WTC11 (cell line): ENCODE results near the gene MKX. TPM values are rescaled to one million over a fixed set of nuclear protein-coding genes. Genes with fewer than 3 reads are reported as not detected.

Experiments
- ATAC-seq: fragments of 200-7000 bp; cut with Tn5 transposase; 2 replicates; pipeline ENCODE4 v1.10.0; 2021; ENCODE audit warnings: mild to moderate bottlenecking, moderate library complexity
- CTCF ChIA-PET: fragments of 300-600 bp; sonication (Branson Sonifier 250); formaldehyde crosslinking; loops from one replicate; lab custom pipeline; 2021; ENCODE audit warnings: antibody characterized with exemption; lab: Charles Lee
- POLR2A ChIA-PET: fragments of 350-600 bp; sonication (Branson Sonifier 250); formaldehyde crosslinking; loops from one replicate; lab custom pipeline; 2021; ENCODE audit warnings: antibody characterized with exemption; lab: Charles Lee
- DNase-seq: peaks from one replicate; pipeline ENCODE4 v3.0.0; 2021; ENCODE audit warnings: low spot score
- H3K27ac Mint-ChIP-seq: 2 replicates; pipeline ENCODE4 v1.8.0; 2021; ENCODE audit warnings: mixed read lengths
- H3K27me3 Mint-ChIP-seq: 2 replicates; pipeline ENCODE4 v1.8.0; 2021; ENCODE audit warnings: low read depth, mild to moderate bottlenecking, moderate library complexity, mixed read lengths
- H3K36me3 Mint-ChIP-seq: 2 replicates; pipeline ENCODE4 v1.8.0; 2021; ENCODE audit warnings: mixed read lengths
- H3K4me1 Mint-ChIP-seq: 2 replicates; pipeline ENCODE4 v1.8.0; 2022; ENCODE audit warnings: mixed read lengths
- H3K4me3 Mint-ChIP-seq: 2 replicates; pipeline ENCODE4 v1.8.0; 2021; ENCODE audit warnings: mild to moderate bottlenecking, moderate library complexity, mixed read lengths
- H3K9me3 Mint-ChIP-seq: 2 replicates; pipeline ENCODE4 v1.8.0; 2021; ENCODE audit warnings: mixed read lengths
- ESRRA ChIP-seq: sonication (generic); formaldehyde crosslinking; IDR thresholded peaks from 2 replicates; pipeline ENCODE4 v1.8.1; 2022; ENCODE audit warnings: mild to moderate bottlenecking, missing genetic modification reagents, borderline replicate concordance
- HMGA2 ChIP-seq: fragments of 250-450 bp; sonication (Bioruptor Pico); IDR thresholded peaks from 2 replicates; pipeline ENCODE4 v1.4.0; 2021; ENCODE audit warnings: mild to moderate bottlenecking, moderate library complexity
- JUN ChIP-seq: sonication (generic); formaldehyde crosslinking; IDR thresholded peaks from 2 replicates; pipeline ENCODE4 v1.8.0; 2023; ENCODE audit warnings: mild to moderate bottlenecking, missing genetic modification reagents
- NFYB ChIP-seq: sonication (generic); formaldehyde crosslinking; conservative IDR thresholded peaks from 2 replicates; pipeline ENCODE4 v1.8.0; 2022; ENCODE audit warnings: low read depth, missing genetic modification reagents
- NR2C2 ChIP-seq: sonication (generic); formaldehyde crosslinking; IDR thresholded peaks from 2 replicates; pipeline ENCODE4 v1.8.0; 2022; ENCODE audit warnings: mild to moderate bottlenecking, missing genetic modification reagents
- RORB ChIP-seq: fragments of 250-450 bp; sonication (Bioruptor Pico); IDR thresholded peaks from 2 replicates; pipeline ENCODE4 v1.9.0; 2021; ENCODE audit warnings: mild to moderate bottlenecking
- SOX15 ChIP-seq: fragments of 250-450 bp; sonication (Bioruptor Pico); IDR thresholded peaks from 2 replicates; pipeline ENCODE4 v1.9.0; 2021; ENCODE audit warnings: mild to moderate bottlenecking
- ZNF219 ChIP-seq: sonication (generic); formaldehyde crosslinking; IDR thresholded peaks from 2 replicates; pipeline ENCODE4 v1.8.0; 2023; ENCODE audit warnings: missing genetic modification reagents, mild to moderate bottlenecking, borderline replicate concordance
- ZNF263 ChIP-seq: sonication (generic); formaldehyde crosslinking; IDR thresholded peaks from 2 replicates; pipeline ENCODE4 v1.8.1; 2022; ENCODE audit warnings: low read depth, mild to moderate bottlenecking, moderate library complexity, missing genetic modification reagents
- ZNF396 ChIP-seq: fragments of 250-450 bp; sonication (Bioruptor Pico); IDR thresholded peaks from 2 replicates; pipeline ENCODE4 v1.8.0; 2021; ENCODE audit warnings: mild to moderate bottlenecking, moderate library complexity, borderline replicate concordance
- total RNA-seq: library from RNA; stranded (reverse); gene quantifications from 3 replicates; pipeline ENCODE4 v1.2.3, GENCODE V29; 2021
- TF ChIP-seq, protein P1 (sequence below): sonication (generic); formaldehyde crosslinking; IDR thresholded peaks from 2 replicates; pipeline ENCODE4 v1.8.1; 2023; ENCODE audit warnings: mild to moderate bottlenecking, moderate library complexity, missing genetic modification reagents
- TF ChIP-seq, protein P2 (sequence below): sonication (generic); formaldehyde crosslinking; conservative IDR thresholded peaks from 2 replicates; pipeline ENCODE4 v1.8.1; 2023; ENCODE audit warnings: mild to moderate bottlenecking, low read depth, missing genetic modification reagents, moderate library complexity
- TF ChIP-seq, protein P3 (sequence below): fragments of 250-450 bp; sonication (Bioruptor Pico); IDR thresholded peaks from 2 replicates; pipeline ENCODE4 v1.9.0; 2021; ENCODE audit warnings: moderate library complexity, mild to moderate bottlenecking, inconsistent platforms, borderline replicate concordance
- TF ChIP-seq, protein P4 (sequence below): fragments of 250-450 bp; sonication (Bioruptor Pico); IDR thresholded peaks from 2 replicates; pipeline ENCODE4 v1.9.0; 2021; ENCODE audit warnings: mild to moderate bottlenecking, borderline replicate concordance
- TF ChIP-seq, protein P5 (sequence below): sonication (generic); formaldehyde crosslinking; IDR thresholded peaks from 2 replicates; pipeline ENCODE4 v1.8.1; 2023; ENCODE audit warnings: mild to moderate bottlenecking, missing genetic modification reagents, borderline replicate concordance
- TF ChIP-seq, protein P6 (sequence below): fragments of 200-600 bp; IDR thresholded peaks from 2 replicates; pipeline ENCODE4 v1.8.0; 2022; ENCODE audit warnings: antibody characterized with exemption

The MKX gene
- total RNA-seq, 1 experiment from 2014 or later, result 1.2 TPM

DNA sequence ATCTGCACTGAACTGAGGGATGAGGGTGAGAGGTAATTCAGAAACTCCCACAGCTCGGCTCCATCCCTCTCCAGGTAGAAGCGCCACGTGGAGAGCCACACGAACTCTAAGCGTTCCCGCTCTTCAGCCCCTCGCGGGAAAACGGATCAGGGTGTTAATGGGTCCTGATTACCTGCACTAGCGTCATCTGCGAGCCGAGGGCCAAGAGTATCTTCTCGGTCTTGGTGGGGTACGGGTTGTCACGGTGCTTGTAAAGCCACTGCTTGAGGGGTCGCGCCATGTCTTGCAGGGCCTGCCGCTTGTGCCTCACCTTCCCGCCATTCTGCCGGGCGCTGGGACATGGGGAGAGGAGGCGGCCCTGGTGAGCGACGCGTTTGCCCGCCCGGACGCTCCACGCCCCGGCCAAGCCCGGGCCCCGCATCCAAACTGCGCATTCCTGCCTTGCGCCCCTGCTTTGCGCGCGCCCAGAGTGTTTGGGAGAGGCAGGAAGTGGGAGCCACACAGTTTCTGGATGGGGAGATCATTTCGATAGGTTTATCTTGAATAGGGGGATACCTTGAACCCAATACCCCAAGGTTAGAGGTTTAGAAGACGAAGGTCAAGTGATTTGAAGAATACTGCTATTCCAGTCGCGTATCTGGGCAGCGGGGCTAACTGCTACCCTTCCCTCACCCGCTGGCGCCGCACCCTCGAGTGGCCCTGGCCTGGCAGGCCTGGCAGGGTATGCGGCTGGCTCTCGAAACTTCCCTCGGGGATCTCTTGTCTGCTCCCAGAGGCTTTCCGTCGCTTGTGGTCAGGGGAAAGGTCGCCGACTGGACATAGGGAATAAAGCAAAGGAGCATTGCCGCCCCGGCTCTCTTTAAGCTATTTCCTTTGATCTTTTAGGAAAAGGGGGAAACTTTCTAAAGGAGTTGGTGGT lies 4.2 kb downstream of the MKX start:
- H3K27me3 Mint-ChIP-seq, result peaks cover 61% of the 10 kb centered on the region
- POLR2A ChIA-PET, result no interaction called here
- TF ChIP-seq, protein P1, sequence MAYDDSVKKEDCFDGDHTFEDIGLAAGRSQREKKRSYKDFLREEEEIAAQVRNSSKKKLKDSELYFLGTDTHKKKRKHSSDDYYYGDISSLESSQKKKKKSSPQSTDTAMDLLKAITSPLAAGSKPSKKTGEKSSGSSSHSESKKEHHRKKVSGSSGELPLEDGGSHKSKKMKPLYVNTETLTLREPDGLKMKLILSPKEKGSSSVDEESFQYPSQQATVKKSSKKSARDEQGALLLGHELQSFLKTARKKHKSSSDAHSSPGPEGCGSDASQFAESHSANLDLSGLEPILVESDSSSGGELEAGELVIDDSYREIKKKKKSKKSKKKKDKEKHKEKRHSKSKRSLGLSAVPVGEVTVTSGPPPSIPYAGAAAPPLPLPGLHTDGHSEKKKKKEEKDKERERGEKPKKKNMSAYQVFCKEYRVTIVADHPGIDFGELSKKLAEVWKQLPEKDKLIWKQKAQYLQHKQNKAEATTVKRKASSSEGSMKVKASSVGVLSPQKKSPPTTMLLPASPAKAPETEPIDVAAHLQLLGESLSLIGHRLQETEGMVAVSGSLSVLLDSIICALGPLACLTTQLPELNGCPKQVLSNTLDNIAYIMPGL (CRISPR knock-in tag), result no peak; the same call in 1 of the 2 replicates
- TF ChIP-seq NR2C2 (no peak; the same call in 1 of the 2 replicates), ZNF263 (peak; percentile 39; the same call in 1 of the 2 replicates), NFYB (CRISPR knock-in tag) (0 out of 2 replicates have a peak, but pooled peaks have one; percentile 11), ESRRA (peak; percentile 82; the same call in 1 of the 2 replicates), RORB (CRISPR knock-in tag) (no peak), SOX15 (CRISPR knock-in tag) (no peak), HMGA2 (CRISPR knock-in tag) (no peak), ZNF219 (peak; percentile 87), ZNF396 (CRISPR knock-in tag) (no peak), JUN (peak; percentile 85; the same call in 1 of the 2 replicates)
- TF ChIP-seq, protein P2, sequence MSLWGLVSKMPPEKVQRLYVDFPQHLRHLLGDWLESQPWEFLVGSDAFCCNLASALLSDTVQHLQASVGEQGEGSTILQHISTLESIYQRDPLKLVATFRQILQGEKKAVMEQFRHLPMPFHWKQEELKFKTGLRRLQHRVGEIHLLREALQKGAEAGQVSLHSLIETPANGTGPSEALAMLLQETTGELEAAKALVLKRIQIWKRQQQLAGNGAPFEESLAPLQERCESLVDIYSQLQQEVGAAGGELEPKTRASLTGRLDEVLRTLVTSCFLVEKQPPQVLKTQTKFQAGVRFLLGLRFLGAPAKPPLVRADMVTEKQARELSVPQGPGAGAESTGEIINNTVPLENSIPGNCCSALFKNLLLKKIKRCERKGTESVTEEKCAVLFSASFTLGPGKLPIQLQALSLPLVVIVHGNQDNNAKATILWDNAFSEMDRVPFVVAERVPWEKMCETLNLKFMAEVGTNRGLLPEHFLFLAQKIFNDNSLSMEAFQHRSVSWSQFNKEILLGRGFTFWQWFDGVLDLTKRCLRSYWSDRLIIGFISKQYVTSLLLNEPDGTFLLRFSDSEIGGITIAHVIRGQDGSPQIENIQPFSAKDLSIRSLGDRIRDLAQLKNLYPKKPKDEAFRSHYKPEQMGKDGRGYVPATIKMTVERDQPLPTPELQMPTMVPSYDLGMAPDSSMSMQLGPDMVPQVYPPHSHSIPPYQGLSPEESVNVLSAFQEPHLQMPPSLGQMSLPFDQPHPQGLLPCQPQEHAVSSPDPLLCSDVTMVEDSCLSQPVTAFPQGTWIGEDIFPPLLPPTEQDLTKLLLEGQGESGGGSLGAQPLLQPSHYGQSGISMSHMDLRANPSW (CRISPR knock-in tag), result no peak; the same call in 1 of the 2 replicates
- TF ChIP-seq, protein P3, sequence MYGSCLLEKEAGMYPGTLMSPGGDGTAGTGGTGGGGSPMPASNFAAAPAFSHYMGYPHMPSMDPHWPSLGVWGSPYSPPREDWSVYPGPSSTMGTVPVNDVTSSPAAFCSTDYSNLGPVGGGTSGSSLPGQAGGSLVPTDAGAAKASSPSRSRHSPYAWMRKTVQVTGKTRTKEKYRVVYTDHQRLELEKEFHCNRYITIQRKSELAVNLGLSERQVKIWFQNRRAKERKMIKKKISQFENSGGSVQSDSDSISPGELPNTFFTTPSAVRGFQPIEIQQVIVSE (CRISPR knock-in tag), result no peak
- TF ChIP-seq, protein P4, sequence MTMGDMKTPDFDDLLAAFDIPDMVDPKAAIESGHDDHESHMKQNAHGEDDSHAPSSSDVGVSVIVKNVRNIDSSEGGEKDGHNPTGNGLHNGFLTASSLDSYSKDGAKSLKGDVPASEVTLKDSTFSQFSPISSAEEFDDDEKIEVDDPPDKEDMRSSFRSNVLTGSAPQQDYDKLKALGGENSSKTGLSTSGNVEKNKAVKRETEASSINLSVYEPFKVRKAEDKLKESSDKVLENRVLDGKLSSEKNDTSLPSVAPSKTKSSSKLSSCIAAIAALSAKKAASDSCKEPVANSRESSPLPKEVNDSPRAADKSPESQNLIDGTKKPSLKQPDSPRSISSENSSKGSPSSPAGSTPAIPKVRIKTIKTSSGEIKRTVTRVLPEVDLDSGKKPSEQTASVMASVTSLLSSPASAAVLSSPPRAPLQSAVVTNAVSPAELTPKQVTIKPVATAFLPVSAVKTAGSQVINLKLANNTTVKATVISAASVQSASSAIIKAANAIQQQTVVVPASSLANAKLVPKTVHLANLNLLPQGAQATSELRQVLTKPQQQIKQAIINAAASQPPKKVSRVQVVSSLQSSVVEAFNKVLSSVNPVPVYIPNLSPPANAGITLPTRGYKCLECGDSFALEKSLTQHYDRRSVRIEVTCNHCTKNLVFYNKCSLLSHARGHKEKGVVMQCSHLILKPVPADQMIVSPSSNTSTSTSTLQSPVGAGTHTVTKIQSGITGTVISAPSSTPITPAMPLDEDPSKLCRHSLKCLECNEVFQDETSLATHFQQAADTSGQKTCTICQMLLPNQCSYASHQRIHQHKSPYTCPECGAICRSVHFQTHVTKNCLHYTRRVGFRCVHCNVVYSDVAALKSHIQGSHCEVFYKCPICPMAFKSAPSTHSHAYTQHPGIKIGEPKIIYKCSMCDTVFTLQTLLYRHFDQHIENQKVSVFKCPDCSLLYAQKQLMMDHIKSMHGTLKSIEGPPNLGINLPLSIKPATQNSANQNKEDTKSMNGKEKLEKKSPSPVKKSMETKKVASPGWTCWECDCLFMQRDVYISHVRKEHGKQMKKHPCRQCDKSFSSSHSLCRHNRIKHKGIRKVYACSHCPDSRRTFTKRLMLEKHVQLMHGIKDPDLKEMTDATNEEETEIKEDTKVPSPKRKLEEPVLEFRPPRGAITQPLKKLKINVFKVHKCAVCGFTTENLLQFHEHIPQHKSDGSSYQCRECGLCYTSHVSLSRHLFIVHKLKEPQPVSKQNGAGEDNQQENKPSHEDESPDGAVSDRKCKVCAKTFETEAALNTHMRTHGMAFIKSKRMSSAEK (CRISPR knock-in tag), result no peak
- TF ChIP-seq, protein P5, sequence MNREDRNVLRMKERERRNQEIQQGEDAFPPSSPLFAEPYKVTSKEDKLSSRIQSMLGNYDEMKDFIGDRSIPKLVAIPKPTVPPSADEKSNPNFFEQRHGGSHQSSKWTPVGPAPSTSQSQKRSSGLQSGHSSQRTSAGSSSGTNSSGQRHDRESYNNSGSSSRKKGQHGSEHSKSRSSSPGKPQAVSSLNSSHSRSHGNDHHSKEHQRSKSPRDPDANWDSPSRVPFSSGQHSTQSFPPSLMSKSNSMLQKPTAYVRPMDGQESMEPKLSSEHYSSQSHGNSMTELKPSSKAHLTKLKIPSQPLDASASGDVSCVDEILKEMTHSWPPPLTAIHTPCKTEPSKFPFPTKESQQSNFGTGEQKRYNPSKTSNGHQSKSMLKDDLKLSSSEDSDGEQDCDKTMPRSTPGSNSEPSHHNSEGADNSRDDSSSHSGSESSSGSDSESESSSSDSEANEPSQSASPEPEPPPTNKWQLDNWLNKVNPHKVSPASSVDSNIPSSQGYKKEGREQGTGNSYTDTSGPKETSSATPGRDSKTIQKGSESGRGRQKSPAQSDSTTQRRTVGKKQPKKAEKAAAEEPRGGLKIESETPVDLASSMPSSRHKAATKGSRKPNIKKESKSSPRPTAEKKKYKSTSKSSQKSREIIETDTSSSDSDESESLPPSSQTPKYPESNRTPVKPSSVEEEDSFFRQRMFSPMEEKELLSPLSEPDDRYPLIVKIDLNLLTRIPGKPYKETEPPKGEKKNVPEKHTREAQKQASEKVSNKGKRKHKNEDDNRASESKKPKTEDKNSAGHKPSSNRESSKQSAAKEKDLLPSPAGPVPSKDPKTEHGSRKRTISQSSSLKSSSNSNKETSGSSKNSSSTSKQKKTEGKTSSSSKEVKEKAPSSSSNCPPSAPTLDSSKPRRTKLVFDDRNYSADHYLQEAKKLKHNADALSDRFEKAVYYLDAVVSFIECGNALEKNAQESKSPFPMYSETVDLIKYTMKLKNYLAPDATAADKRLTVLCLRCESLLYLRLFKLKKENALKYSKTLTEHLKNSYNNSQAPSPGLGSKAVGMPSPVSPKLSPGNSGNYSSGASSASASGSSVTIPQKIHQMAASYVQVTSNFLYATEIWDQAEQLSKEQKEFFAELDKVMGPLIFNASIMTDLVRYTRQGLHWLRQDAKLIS (CRISPR knock-in tag), result peak; percentile 40; the same call in 1 of the 2 replicates
- TF ChIP-seq, protein P6, sequence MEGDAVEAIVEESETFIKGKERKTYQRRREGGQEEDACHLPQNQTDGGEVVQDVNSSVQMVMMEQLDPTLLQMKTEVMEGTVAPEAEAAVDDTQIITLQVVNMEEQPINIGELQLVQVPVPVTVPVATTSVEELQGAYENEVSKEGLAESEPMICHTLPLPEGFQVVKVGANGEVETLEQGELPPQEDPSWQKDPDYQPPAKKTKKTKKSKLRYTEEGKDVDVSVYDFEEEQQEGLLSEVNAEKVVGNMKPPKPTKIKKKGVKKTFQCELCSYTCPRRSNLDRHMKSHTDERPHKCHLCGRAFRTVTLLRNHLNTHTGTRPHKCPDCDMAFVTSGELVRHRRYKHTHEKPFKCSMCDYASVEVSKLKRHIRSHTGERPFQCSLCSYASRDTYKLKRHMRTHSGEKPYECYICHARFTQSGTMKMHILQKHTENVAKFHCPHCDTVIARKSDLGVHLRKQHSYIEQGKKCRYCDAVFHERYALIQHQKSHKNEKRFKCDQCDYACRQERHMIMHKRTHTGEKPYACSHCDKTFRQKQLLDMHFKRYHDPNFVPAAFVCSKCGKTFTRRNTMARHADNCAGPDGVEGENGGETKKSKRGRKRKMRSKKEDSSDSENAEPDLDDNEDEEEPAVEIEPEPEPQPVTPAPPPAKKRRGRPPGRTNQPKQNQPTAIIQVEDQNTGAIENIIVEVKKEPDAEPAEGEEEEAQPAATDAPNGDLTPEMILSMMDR, result no peak

More for the DNA sequence above, 4.2 kb downstream of the MKX start:
- ATAC-seq, result no peak
- Mint-ChIP-seq H3K9me3 (no peaks in the 10 kb centered on the region), H3K27ac (no peak overlapping the region), H3K4me1 (peaks cover 20% of the 10 kb centered on the region), H3K4me3 (peak overlapping the region; percentile 92), H3K36me3 (no peaks in the 10 kb centered on the region)
- CTCF ChIA-PET, result interaction anchor here (1.1 to 3.7 kb wide), 4 partner anchors 55 to 500 kb away, joined by 3 to 19 read pairs (median 6); no protein-coding TSS in a partner anchor
- peak; percentile 38 for DNase-seq
